Lung (tissue), 12 donors: ENCODE results near the gene TSPYL4. TPM values are rescaled to one million over a fixed set of nuclear protein-coding genes. Genes with fewer than 3 reads are reported as not detected.

Experiments
- ATAC-seq: fragments of 200-7000 bp; cut with Tn5 transposase; one replicate; pipeline ENCODE4 v1.9.1; 2020; ENCODE audit warnings: moderate number of reproducible peaks; ENCODE audit not compliant: insufficient read depth, low FRiP score
- DNase-seq, 3 donors: peaks; one replicate each; pipeline ENCODE4 v3.0.0-alpha.2; 2013 to 2017
- H3K27ac ChIP-seq, 2 donors: one replicate each; pipeline ENCODE4 v1.5.1; 2013; ENCODE audit warnings: mild to moderate bottlenecking in 2 of 2, moderate library complexity in 2 of 2, control low read depth in 1 of 2, inconsistent platforms in 1 of 2, low read depth in 1 of 2, low read length in 1 of 2
- H3K27me3 ChIP-seq, 3 donors: one replicate each; pipeline ENCODE4 v1.5.1; 2013; ENCODE audit warnings: low read length in 2 of 3; ENCODE audit not compliant: control insufficient read depth in 3 of 3, insufficient read depth in 3 of 3
- H3K36me3 ChIP-seq, 4 donors: one replicate each; pipeline ENCODE4 v1.5.1; 2013; ENCODE audit warnings: low read length in 4 of 4, mild to moderate bottlenecking in 1 of 4, moderate library complexity in 1 of 4; ENCODE audit not compliant: control insufficient read depth in 4 of 4, insufficient read depth in 4 of 4
- H3K4me1 ChIP-seq, 5 donors: one replicate each; pipeline ENCODE4 v1.5.1; 2013; ENCODE audit warnings: low read length in 5 of 5, mild to moderate bottlenecking in 2 of 5, moderate library complexity in 1 of 5; ENCODE audit not compliant: control insufficient read depth in 5 of 5, insufficient read depth in 5 of 5
- H3K4me3 ChIP-seq: one replicate; pipeline ENCODE4 v1.5.1; 2013; ENCODE audit warnings: mild to moderate bottlenecking, control low read depth, moderate library complexity
- H3K9ac ChIP-seq, 2 donors: one replicate each; pipeline ENCODE4 v1.5.1; 2013; ENCODE audit warnings: low read length in 2 of 2, control low read depth in 1 of 2; ENCODE audit not compliant: insufficient read depth in 1 of 2
- H3K9me3 ChIP-seq, 4 donors: one replicate each; pipeline ENCODE4 v1.5.1; 2013; ENCODE audit warnings: low read length in 3 of 4, mild to moderate bottlenecking in 1 of 4, moderate library complexity in 1 of 4; ENCODE audit not compliant: control insufficient read depth in 4 of 4, insufficient read depth in 3 of 4
- WGBS, 2 donors: extraction: QIAGEN DNeasy Blood & Tissue Kit; methylation state at CpG; one replicate each; pipeline ENCODE4 v1.1.7; 2013; 5-methylcytosine and 5-hydroxymethylcytosine counted together
- polyA plus RNA-seq, 2 donors: library from polyadenylated mRNA; stranded (reverse); fragments of 200-250 nt; gene quantifications; one replicate each; pipeline ENCODE4 v1.2.1, GENCODE V29; 2013
- total RNA-seq, 2 donors: library from RNA; depleted of rRNA in 1 of 2; stranded (reverse); fragments of >200 nt in 1 of 2; gene quantifications; one replicate each; pipeline ENCODE4 v1.2.1, GENCODE V29; 2014 to 2021
- TF ChIP-seq, protein P1 (sequence below): IDR thresholded peaks from 2 replicates; pipeline ENCODE4 v1.5.1; 2012; ENCODE audit warnings: mild to moderate bottlenecking; ENCODE audit errors: control extremely low read depth, extremely low read depth
- donor health status: control.
- donor health status: control.
- donor health status: Bipolar disorder and iron deficiency.
- donor health status: healthy.
- donor health status: DM: yes; HTN: yes; CAD: no.

TSPYL4 gene
- total and polyA plus RNA-seq, 4 donors = 7.3 to 30.0 (median 11.9) TPM

DNA sequence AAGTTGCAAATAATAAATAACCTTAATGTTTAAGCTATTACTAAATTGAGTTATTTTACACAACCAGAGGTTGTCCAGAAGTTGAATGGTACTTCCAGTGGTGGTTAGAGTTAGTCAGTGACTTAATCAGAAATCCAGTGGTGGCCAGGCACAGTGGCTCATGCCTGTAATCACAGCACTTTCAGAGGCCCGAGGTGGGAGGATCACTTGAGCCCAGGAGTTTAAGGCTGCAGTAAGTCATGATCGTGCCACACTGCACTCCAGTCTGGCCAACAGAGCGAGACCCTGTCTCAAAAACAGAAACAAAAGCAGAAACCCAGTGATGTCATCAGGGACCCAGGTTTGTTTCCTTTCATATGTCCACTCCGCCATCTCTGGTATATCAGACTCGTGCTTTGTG, 35.0 kb downstream of the TSPYL4 start:
- DNase-seq = no peak
- no peak overlapping the region for H3K4me3 ChIP-seq
- peaks cover 0 to 7% (median 0%) of the 10 kb centered on the region in 4 donors for H3K36me3 ChIP-seq
- H3K4me1 ChIP-seq = peaks cover 0 to 2% (median 0%) of the 10 kb centered on the region in 5 donors
- no peak for ATAC-seq
- H3K9me3 ChIP-seq = no peaks in the 10 kb centered on the region
- H3K27ac ChIP-seq = no peak overlapping the region
- no peak overlapping the region for H3K9ac ChIP-seq
- 85 to 91% methylated on average over 5 of the region's 5 CpGs for WGBS, 2 donors
- H3K27me3 ChIP-seq = no peaks in the 10 kb centered on the region
- TF ChIP-seq, protein P1, sequence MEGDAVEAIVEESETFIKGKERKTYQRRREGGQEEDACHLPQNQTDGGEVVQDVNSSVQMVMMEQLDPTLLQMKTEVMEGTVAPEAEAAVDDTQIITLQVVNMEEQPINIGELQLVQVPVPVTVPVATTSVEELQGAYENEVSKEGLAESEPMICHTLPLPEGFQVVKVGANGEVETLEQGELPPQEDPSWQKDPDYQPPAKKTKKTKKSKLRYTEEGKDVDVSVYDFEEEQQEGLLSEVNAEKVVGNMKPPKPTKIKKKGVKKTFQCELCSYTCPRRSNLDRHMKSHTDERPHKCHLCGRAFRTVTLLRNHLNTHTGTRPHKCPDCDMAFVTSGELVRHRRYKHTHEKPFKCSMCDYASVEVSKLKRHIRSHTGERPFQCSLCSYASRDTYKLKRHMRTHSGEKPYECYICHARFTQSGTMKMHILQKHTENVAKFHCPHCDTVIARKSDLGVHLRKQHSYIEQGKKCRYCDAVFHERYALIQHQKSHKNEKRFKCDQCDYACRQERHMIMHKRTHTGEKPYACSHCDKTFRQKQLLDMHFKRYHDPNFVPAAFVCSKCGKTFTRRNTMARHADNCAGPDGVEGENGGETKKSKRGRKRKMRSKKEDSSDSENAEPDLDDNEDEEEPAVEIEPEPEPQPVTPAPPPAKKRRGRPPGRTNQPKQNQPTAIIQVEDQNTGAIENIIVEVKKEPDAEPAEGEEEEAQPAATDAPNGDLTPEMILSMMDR = no peak

DNA sequence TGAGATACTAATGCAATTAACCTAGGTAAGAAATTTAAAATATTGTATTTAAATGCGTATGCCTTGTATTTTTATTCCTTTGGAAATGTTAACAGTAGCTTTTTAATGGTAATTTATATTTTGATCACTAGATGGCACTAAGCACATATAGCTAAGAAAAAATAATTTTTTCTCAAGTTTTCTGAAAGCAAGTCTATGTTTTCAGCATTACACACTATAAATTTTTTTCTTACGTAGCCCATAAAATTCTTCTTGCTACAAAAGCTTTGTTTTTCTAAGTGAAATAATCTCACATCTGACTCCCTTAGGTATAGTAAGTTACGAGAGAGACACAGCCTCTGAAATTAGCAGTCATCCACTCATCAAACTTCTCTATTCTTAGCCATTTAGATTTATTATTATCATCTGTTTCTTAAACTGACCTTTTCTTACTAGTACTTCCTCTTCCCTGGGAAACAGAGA, 35.7 kb downstream of the TSPYL4 start:
- DNase-seq (peak in 1 of 3 donors; percentile 34), ATAC-seq (no peak)
- peaks cover 0 to 2% (median 0%) of the 10 kb centered on the region in 5 donors for H3K4me1 ChIP-seq
- no peaks in the 10 kb centered on the region for H3K27me3 ChIP-seq
- H3K9ac ChIP-seq = no peak overlapping the region
- no peak overlapping the region for H3K4me3 ChIP-seq
- peaks cover 0 to 5% (median 1%) of the 10 kb centered on the region in 4 donors for H3K36me3 ChIP-seq
- 61 to 66% methylated on average over 3 of the region's 3 CpGs for whole genome bisulfite sequencing, 2 donors
- no peak overlapping the region for H3K27ac ChIP-seq
- no peaks in the 10 kb centered on the region for H3K9me3 ChIP-seq
- TF ChIP-seq, protein P1 = no peak

DNA sequence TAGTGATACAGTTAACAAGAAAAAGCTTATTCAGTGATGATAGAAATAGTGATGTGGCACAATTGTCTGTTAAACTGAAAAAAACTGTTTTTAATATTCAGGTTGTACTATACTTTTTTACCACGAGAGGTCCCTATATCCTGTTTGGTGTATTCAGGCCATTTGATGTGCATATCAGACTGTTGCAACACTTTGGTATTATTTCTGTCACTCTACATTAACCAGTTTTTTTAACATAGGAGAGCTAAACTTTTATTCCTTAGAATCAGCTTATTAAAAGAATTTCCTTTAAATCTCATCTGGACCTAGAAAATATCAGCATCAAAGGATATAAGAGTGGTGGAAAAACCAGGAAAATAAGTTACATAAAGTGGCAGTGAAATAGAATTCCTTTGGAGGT, 36.8 kb downstream of the TSPYL4 start:
- TF ChIP-seq, protein P1 = peak; percentile 7
- H3K9ac ChIP-seq = no peak overlapping the region
- no peak overlapping the region for H3K27ac ChIP-seq
- H3K36me3 ChIP-seq = peaks cover 0 to 7% (median 2%) of the 10 kb centered on the region in 4 donors
- H3K4me3 ChIP-seq = no peak overlapping the region
- no peaks in the 10 kb centered on the region for H3K9me3 ChIP-seq
- WGBS, 2 donors = 6 to 8% methylated on average over 1 of the region's 1 CpG
- no peaks in the 10 kb centered on the region for H3K27me3 ChIP-seq
- peaks cover 0 to 2% (median 0%) of the 10 kb centered on the region in 5 donors for H3K4me1 ChIP-seq
- DNase-seq (peak in 2 of 3 donors; percentile 64 to 74), ATAC-seq (no peak)

DNA sequence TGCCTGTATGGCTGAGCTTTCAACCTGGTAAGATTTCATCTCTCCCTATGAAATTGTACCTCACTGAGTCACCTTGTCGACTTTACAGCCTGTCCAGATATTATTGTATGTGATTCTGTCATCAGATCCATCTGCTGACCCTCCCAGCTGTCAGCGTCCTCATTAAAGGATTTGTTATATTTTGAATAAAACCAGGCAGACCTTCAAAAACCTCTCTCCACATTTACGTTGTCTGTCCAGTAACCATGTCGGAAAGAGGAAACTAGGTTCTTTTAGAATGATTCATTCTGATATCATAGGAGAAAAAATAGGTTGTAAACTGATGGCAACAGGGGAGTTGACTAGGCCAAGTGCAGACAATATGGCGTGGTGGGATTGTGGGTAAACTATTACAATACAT, 38.5 kb downstream of the TSPYL4 start:
- ATAC-seq = no peak

More for the DNA sequence above, 38.5 kb downstream of the TSPYL4 start:
- TF ChIP-seq, protein P1 = no peak
- peaks cover 0 to 4% (median 1%) of the 10 kb centered on the region in 4 donors for H3K36me3 ChIP-seq
- WGBS, 2 donors = 89 to 95% methylated on average over 5 of the region's 5 CpGs
- no peak overlapping the region for H3K9ac ChIP-seq
- H3K4me1 ChIP-seq = peaks cover 0 to 5% (median 0%) of the 10 kb centered on the region in 5 donors
- peak overlapping the region in 1 of 2 donors; percentile 53 for H3K27ac ChIP-seq
- no peak for DNase-seq
- no peaks in the 10 kb centered on the region for H3K9me3 ChIP-seq
- no peak overlapping the region for H3K4me3 ChIP-seq
- no peaks in the 10 kb centered on the region for H3K27me3 ChIP-seq
